HepG2 (cell line): ENCODE data around the gene GARIN5A. TPM values are rescaled to one million over a fixed set of nuclear protein-coding genes. Genes with fewer than 3 reads are reported as not detected.

Source experiments
- HDAC1 ChIP-seq: sonication (generic); formaldehyde crosslinking; IDR thresholded peaks from 2 replicates; pipeline ENCODE4 v1.5.1; 2020; ENCODE audit warnings: mild to moderate bottlenecking, missing genetic modification reagents
- MXD1 ChIP-seq: sonication (generic); formaldehyde crosslinking; IDR thresholded peaks from 2 replicates; pipeline ENCODE4 v1.4.0; 2020; ENCODE audit warnings: mild to moderate bottlenecking, missing genetic modification reagents
- PHF8 ChIP-seq: sonication (generic); formaldehyde crosslinking; IDR thresholded peaks from 2 replicates; pipeline ENCODE4 v1.5.0; 2020; ENCODE audit warnings: missing genetic modification reagents
- THRA ChIP-seq: sonication (generic); formaldehyde crosslinking; IDR thresholded peaks from 2 replicates; pipeline ENCODE4 v1.4.0; 2020; ENCODE audit warnings: missing genetic modification reagents, borderline replicate concordance
- ZMYM3 ChIP-seq: sonication (generic); formaldehyde crosslinking; IDR thresholded peaks from 2 replicates; pipeline ENCODE4 v1.5.1; 2020; ENCODE audit warnings: mild to moderate bottlenecking, missing genetic modification reagents
- ZNF687 ChIP-seq: sonication (generic); formaldehyde crosslinking; IDR thresholded peaks from 2 replicates; pipeline ENCODE4 v1.5.1; 2020; ENCODE audit warnings: mild to moderate bottlenecking, missing genetic modification reagents, moderate library complexity
- polyA plus RNA-seq, 8 experiments: library from polyadenylated mRNA; depleted of rRNA in 3 of 8; stranded (reverse) in 7 of 8; unstranded in 1 of 8; fragments of >200 nt; fragmentation: Illumina TruSeq in 4 of 8; extraction: Trizol in 4 of 8; gene quantifications; 2 replicates each; pipeline versions ENCODE4 v1.2.1 to v1.2.3, GENCODE V29; 2011 to 2016; ENCODE audit warnings: low read depth in 4 of 8, missing spikeins in 1 of 8, mixed read lengths in 1 of 8; ENCODE audit not compliant: insufficient read depth in 1 of 8
- total RNA-seq, 5 experiments: library from RNA; depleted of rRNA; stranded (reverse); fragments of >200 nt; fragmentation: Illumina TruSeq; extraction: Trizol; gene quantifications; 2 replicates each; pipeline ENCODE4 v1.2.3, GENCODE V29; 2016; ENCODE audit warnings: low read depth in 1 of 5

GARIN5A gene
- total and polyA plus RNA-seq, 2 of the 13 experiments (the other 11 are each of a cell fraction or from before 2014, with no cell fraction given), result not detected

- TF ChIP-seq ZNF687 (peak; percentile 35), PHF8 (CRISPR knock-in tag) (0 out of 2 replicates have a peak, but pooled peaks have one; percentile 31), ZMYM3 (peak; percentile 79), HDAC1 (CRISPR knock-in tag) (0 out of 2 replicates have a peak, but pooled peaks have one; percentile 19), MXD1 (CRISPR knock-in tag) (0 out of 2 replicates have a peak, but pooled peaks have one; percentile 25), THRA (CRISPR knock-in tag) (no peak)
Measured at GRCh38 chr19:50465000-50465399, 11.6 kb downstream of the GARIN5A start (continued).
